Fibroblast of skin of abdomen (primary cell): ENCODE measurements around the gene VPS37D.

ENCODE experiments used
- DNase-seq: peaks from one replicate; pipeline ENCODE4 v3.0.0-alpha.2; 2013

The VPS37D gene

DNA sequence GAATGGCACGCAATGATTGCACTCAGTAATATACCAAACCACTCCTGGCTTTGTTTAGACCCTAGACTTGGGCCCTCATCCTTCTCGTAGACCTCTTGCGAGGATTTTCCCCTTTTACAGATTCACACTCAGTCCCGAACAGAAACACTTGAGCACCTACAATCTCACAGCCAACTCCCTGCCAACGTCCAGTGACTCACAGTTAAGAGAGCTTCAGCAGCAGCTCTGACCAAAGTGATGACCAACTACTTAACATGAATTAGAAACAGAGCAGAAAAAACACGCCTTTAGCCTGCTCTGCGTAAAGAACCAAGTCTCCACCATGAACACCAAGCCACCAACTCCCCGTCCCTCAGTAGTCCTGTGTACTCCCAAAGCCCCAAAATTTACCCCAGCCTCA lies 13.4 kb downstream of the VPS37D start:
- no peak for DNase-seq

DNA sequence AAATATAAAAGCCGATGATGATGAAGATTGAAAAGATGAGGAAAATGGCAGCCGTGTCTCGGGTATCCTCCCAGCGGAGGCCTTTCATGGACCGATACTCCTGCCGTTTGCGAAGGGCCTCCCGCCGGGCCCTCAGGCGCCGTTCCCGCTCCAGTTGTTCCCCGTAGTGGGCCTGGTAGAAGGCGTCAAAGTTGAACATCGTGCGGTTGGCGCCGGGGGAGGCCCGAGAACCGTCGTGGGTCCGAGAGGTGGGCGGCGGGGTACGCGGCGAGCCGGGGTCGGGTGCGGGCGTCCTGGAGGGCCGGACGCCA lies 15.1 kb downstream of the VPS37D start:
- DNase-seq, result no peak

DNA sequence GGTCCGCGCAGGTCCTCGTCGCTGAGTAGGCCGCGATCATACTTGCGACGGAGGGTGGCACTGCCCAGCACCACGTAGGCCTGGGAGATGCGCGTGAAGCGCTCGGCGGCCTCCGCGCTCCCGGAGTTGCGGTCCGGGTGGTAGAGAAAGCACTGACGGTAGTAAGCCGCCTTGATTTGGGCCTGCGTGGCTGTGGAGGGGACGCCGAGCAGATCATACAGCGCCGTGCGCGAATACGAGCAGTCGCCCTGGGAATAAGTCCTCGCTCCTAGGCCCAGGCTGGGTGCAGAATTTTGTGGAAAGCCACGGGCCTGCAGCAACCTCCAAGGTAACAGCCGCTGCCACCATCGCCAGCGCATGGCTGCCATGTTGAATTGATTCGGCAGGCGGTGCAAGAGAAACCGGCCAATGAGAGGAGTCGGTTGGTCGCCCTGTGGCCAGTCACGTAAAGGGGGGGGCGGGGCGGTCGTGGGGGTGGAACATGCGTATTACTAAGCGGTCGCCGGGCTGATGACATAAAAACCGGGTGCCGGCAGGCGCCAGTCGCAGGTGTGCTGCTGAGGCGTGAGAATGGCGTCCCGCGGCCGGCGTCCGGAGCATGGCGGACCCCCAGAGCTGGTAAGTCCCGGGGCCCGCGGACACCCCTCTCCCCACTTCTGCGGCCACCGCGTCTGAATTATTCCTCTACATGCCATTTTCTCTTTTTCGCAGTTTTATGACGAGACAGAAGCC lies 15.6 kb downstream of the VPS37D start, which contains the start of the genes BUD23 and DNAJC30:
TSS of gene BUD23 (plus strand) at position 542 of the 732 bp plus-strand sequence. CDS start at position 571, 29 bp downstream.
TSS of gene DNAJC30 (minus strand) at position 398 of the 732 bp plus-strand sequence. CDS start at position 368, 30 bp downstream.
- peak; percentile 96 for DNase-seq

- no peak for DNase-seq
Measured at GRCh38 chr7:73683788-73684693, 16.4 kb downstream of the VPS37D start.

DNA sequence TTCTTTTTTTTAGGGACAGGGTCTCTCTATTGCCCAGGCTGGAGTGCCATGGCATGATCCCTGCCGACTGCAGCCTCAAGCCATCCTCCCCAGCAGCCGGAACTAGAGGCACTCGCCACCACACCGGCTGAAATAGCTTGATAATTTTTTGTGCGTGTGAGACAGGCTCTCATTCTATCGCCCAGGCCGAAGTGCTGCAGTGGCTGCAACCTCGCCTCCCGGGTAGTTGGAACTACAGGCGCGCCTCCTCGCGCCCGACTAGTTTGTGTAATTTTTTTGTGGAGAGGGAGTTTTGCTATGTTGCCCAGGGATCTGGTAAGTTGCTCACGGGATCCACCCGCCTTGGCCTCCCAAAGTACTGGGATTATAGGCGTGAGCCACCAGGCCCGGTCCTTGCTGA lies 17.7 kb downstream of the VPS37D start:
- no peak for DNase-seq

DNA sequence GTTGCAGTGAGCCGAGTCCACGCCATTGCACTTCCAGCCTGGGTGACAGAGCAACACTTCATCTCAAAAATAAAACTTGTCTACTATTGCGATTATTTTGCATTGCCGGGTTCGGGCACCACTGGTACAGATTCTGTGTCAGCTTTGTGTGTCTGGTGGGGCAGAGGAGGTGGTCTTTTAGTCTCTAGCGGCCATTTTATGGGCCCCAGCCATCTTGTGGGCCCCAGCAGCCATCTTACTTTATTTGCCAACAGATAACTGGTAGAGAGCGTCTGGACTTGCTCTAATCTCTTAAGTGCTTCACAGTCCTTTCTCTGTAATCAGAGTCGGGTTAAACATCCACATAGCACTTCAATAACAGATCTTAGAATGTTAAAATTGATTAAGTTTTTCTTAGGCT lies 20.7 kb downstream of the VPS37D start:
- DNase-seq, result no peak

- no peak for DNase-seq
Measured at GRCh38 chr7:73690646-73691045, 23.0 kb downstream of the VPS37D start.

GRCh38 chr7:73696372-73696771 lies 28.7 kb downstream of the VPS37D start:
- DNase-seq, result no peak

GRCh38 chr7:73698410-73698809 lies 30.8 kb downstream of the VPS37D start:
- no peak for DNase-seq

DNA sequence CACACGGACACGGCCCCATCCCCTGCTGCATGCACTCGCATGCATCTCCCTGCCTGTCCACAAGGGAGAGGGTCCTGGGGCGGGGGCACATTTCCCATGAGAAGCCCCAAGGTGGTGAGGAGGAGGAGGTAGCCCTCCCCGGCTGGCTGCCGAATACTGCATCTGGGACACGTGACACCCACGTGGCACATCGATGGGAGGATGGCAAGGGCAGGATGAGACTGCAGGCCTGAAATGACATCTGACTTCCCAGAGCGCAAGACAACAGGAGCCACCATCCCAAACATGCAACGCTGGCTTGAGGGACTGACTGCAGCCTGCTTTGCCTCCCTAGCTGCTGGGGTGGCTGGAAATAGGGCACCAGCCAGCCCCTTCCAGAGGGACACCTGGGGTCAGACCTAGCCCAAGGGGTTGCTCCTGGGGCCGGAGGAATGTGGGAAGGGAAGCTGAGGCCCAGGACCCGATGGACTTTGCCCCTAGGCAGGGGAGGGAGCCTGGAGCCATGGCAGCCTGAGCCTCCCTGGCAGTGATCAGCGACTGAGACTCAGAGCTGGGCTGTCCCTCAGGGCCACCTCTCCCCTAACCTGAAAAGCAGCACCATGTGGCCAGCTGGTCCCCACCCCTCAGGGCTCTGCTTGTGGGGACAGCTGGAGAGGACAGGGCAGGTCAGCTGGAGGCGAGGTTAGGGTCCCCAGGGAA lies 31.9 kb downstream of the VPS37D start:
- DNase-seq, result no peak

DNA sequence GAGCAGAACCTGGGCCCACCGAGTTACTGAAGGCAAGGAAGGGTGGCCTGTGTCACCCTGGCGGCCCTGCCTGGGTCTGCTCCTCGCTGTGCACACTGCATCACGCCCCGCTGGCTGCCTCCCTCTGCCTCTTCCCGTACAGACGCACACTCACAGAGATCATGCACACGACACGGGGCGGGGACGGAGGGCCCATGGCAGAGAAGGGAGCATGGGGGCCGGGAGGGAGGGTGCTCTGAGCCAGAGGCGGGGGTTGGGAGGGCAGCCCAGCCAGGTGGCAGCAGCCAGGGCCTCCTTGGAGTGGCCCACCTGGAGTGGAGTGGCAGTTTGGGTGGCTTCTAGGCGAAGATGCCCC lies 32.4 kb downstream of the VPS37D start:
- DNase-seq, result no peak

- no peak for DNase-seq
Measured at GRCh38 chr7:73700581-73701134, 33.0 kb downstream of the VPS37D start.

DNA sequence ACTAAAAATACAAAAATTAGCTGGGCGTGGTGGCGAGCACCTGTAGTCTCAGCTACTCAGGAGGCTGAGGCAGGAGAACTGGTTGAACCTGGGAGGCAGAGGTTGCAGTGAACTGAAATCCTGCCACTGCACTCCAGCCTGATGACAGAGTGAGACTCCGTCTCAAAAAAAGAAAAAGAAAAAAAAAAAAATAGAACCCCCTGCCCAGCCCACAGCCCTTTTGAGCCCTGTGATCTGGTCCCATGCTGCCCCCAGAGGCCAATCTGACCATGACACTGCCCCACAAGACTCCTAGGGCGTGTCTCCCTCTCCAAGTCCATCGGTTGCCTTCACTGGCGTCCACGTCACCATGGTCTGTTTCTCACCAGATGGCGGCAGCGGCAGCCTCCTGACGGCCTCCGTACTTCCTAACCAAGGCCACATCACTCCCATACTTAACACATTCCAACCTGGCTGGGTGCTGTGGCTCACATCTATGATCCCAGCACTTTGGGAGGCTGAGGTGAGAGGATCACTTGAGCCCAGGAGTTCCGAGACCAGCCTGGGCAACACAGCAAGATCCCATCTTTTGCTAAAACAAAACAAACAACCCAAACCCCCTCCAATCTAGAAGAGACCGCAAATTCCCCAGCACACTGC lies 33.8 kb downstream of the VPS37D start:
- DNase-seq, result peak; percentile 77

DNA sequence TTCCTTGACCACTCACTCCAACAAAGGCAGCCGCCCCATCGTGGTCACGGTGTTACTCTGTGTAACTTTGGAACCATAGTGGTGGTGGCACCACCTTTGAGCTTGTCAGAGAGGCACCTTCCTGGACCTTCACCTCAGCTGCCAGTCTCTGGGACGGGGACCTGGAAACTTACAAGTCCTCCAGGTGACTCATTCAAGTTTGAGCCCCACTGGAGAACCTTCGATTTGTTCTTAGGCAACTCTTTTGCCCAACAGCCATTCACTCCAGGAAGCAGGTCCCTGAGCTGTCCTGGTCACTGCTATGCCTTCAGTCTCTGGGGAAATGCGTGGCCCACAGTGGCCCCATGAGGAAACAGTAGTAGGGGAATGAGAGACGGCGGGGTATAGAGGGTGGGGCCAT lies 34.6 kb downstream of the VPS37D start:
- no peak for DNase-seq

GRCh38 chr7:73702665-73703064 lies 35.0 kb downstream of the VPS37D start:
- DNase-seq, result no peak

GRCh38 chr7:73703225-73703624 lies 35.6 kb downstream of the VPS37D start:
- no peak for DNase-seq

GRCh38 chr7:73703757-73704639 lies 36.4 kb downstream of the VPS37D start:
- DNase-seq, result peak; percentile 74

GRCh38 chr7:73704640-73705550 lies 37.3 kb downstream of the VPS37D start:
- peak; percentile 89 for DNase-seq

DNA sequence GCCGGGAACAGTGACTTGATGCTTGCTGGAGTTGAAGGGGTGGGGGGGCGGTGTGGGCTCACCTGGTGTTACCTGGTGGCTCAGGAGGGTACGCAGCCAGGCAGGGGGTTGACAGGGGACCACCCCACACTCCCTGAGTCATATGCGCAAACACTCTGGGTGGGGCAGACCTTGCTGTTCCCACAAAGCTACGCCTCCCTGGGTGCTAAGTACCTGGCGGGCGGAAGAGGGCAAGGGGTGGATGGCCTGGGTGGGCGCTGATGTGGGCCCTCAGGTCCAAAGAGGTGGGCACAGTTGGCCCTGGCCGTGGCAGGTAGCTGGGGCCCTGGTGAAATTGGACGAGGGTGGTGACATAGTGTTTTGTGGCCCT lies 37.9 kb downstream of the VPS37D start:
- no peak for DNase-seq
